ENCODE measurements around the gene RBFOX1. TPM values are rescaled to one million over a fixed set of nuclear protein-coding genes. Genes with fewer than 3 reads are reported as not detected.

The RBFOX1 gene
- total RNA-seq, 3 donors from 2014 or later: 4.1 to 7.7 (median 5.1) TPM

- Histone ChIP-seq H3K9me3 (no peaks in the 10 kb centered on the region), H3K4me1 (ENCODE audit: low read depth) (no peaks in the 10 kb centered on the region), H3K4me3 (no peak overlapping the region), H3K36me3 (ENCODE audit: low read depth) (no peaks in the 10 kb centered on the region)
- TF ChIP-seq CTCF (IDR thresholded peaks at IDR 0.05): no peak
- intact Hi-C loops (cut with DNase I, micrococcal nuclease): no loop called here
- no peak for ATAC-seq
- no peak for DNase-seq
Observed at GRCh38 chr16:7426161-7426560, 93.5 kb downstream of the RBFOX1 start.

- H3K4me1 ChIP-seq (ENCODE audit: low read depth): no peaks in the 10 kb centered on the region
- ATAC-seq (no peak), DNase-seq (no peak)
- TF ChIP-seq CTCF (IDR thresholded peaks at IDR 0.05): no peak
- intact Hi-C loops (cut with DNase I, micrococcal nuclease): no loop called here
- no peaks in the 10 kb centered on the region for H3K36me3 ChIP-seq (ENCODE audit: low read depth)
- no peak overlapping the region for H3K4me3 ChIP-seq
- no peaks in the 10 kb centered on the region for H3K9me3 ChIP-seq
Observed at GRCh38 chr16:7431723-7432122, 99.1 kb downstream of the RBFOX1 start.

GRCh38 chr16:7436306-7436705 is 103.7 kb downstream of the RBFOX1 start:
- intact Hi-C loops (cut with DNase I, micrococcal nuclease): no loop called here
- H3K4me3 ChIP-seq: no peak overlapping the region
- no peaks in the 10 kb centered on the region for H3K9me3 ChIP-seq
- ATAC-seq: no peak
- no peaks in the 10 kb centered on the region for H3K4me1 ChIP-seq (ENCODE audit: low read depth)
- no peaks in the 10 kb centered on the region for H3K36me3 ChIP-seq (ENCODE audit: low read depth)
- TF ChIP-seq CTCF (IDR thresholded peaks at IDR 0.05): no peak
- DNase-seq: no peak

- Histone ChIP-seq H3K4me1 (ENCODE audit: low read depth) (no peaks in the 10 kb centered on the region), H3K4me3 (no peak overlapping the region), H3K9me3 (no peaks in the 10 kb centered on the region), H3K36me3 (ENCODE audit: low read depth) (no peaks in the 10 kb centered on the region)
- intact Hi-C loops (cut with DNase I, micrococcal nuclease): no loop called here
- no peak for DNase-seq
- no peak for ATAC-seq
- no peak for TF ChIP-seq CTCF (IDR thresholded peaks at IDR 0.05)
Observed at GRCh38 chr16:7437135-7437804, 104.6 kb downstream of the RBFOX1 start.

- H3K9me3 ChIP-seq: no peaks in the 10 kb centered on the region
- DNase-seq (no peak), ATAC-seq (no peak)
- no peaks in the 10 kb centered on the region for H3K36me3 ChIP-seq (ENCODE audit: low read depth)
- no peak for TF ChIP-seq CTCF (IDR thresholded peaks at IDR 0.05)
- intact Hi-C loops (cut with DNase I, micrococcal nuclease): no loop called here
- H3K4me1 ChIP-seq (ENCODE audit: low read depth): no peaks in the 10 kb centered on the region
- H3K4me3 ChIP-seq: no peak overlapping the region
Observed at GRCh38 chr16:7437843-7438242, 105.2 kb downstream of the RBFOX1 start.

- intact Hi-C loops (cut with DNase I, micrococcal nuclease): no loop called here
- H3K9me3 ChIP-seq: no peaks in the 10 kb centered on the region
- no peak for ATAC-seq
- no peaks in the 10 kb centered on the region for H3K36me3 ChIP-seq (ENCODE audit: low read depth)
- H3K4me1 ChIP-seq (ENCODE audit: low read depth): no peaks in the 10 kb centered on the region
- H3K4me3 ChIP-seq: no peak overlapping the region
- TF ChIP-seq CTCF (IDR thresholded peaks at IDR 0.05): no peak
- no peak for DNase-seq
Observed at GRCh38 chr16:7438601-7439000, 106.0 kb downstream of the RBFOX1 start.
